Adrenal gland (tissue), 12 donors: Measurements from ENCODE around the gene USF2. TPM values are rescaled to one million over a fixed set of nuclear protein-coding genes. Genes with fewer than 3 reads are reported as not detected.

Experiments used
- DNase-seq, 7 donors: peaks; one replicate each; pipeline ENCODE4 v3.0.0-alpha.2; 2019 to 2020
- H3K27ac ChIP-seq, 5 donors: fragments of 200-600 bp; sonication (generic) in 4 of 5; 1 replicate in 3 of 5; 2 replicates in 2 of 5; pipeline versions ENCODE4 v1.5.1 to v1.8.0; 2016 to 2020; ENCODE audit warnings: mild to moderate bottlenecking in 1 of 5
- H3K27me3 ChIP-seq: fragments of 200-600 bp; 2 replicates; pipeline ENCODE4 v1.8.0; 2021
- H3K36me3 ChIP-seq, 2 donors: fragments of 200-600 bp; replicated peaks in 1 of 2; 1 replicate in 1 of 2; 2 replicates in 1 of 2; pipeline versions ENCODE4 v1.5.1 to v1.8.0; 2018 to 2022
- H3K4me1 ChIP-seq, 2 donors: fragments of 200-600 bp; replicated peaks in 1 of 2; 1 replicate in 1 of 2; 2 replicates in 1 of 2; pipeline versions ENCODE4 v1.5.1 to v1.8.0; 2018 to 2021
- H3K4me3 ChIP-seq, 4 donors: fragments of 200-600 bp; sonication (generic) in 3 of 4; one replicate each; pipeline ENCODE4 v1.5.1; 2016 to 2018
- H3K9me3 ChIP-seq, 3 donors: fragments of 200-600 bp; sonication (generic) in 1 of 3; replicated peaks in 1 of 3; 1 replicate in 2 of 3; 2 replicates in 1 of 3; pipeline versions ENCODE4 v1.5.1 to v1.8.0; 2016 to 2021
- CTCF ChIP-seq, 6 experiments: fragments of 450-650 bp in 4 of 6; fragments of 200-600 bp in 2 of 6; sonication (generic) in 1 of 6; IDR thresholded peaks; 1 replicate in 5 of 6; 2 replicates in 1 of 6; pipeline versions ENCODE4 v1.5.1 to v1.8.0; 2016 to 2021; ENCODE audit warnings: antibody characterized with exemption in 6 of 6, mild to moderate bottlenecking in 2 of 6, moderate library complexity in 1 of 6
- POLR2A ChIP-seq, 2 donors: fragments of 450-650 bp; IDR thresholded peaks; one replicate each; pipeline ENCODE4 v1.6.1; 2017; ENCODE audit warnings: antibody characterized with exemption in 2 of 2, mild to moderate bottlenecking in 2 of 2, moderate library complexity in 1 of 2
- WGBS, 4 donors: extraction: QIAGEN DNeasy Blood & Tissue Kit in 2 of 4; methylation state at CpG; one replicate each; pipeline versions ENCODE4 v1.1.5 to v1.1.7; 2013 to 2017; 5-methylcytosine and 5-hydroxymethylcytosine counted together
- intact Hi-C, 2 donors: fragments of 100-400 bp; cut with DNase I; formaldehyde crosslinking; loops; one replicate each; pipeline versions ENCODE4 v1.14.1 to v1.15.0; 2022 to 2023
- polyA plus RNA-seq, 3 donors: library from polyadenylated mRNA; stranded (reverse); fragments of 200-250 nt in 2 of 3; fragments of 350-450 nt in 1 of 3; fragmentation: Illumina TruSeq in 1 of 3; extraction: RNeasy Lipid Tissue Mini Kit (QIAGEN cat#74804) in 1 of 3; gene quantifications; one replicate each; pipeline ENCODE4 v1.2.3, GENCODE V29; 2013 to 2014
- total RNA-seq, 9 donors: library from RNA; depleted of rRNA in 4 of 9; stranded (reverse); fragments of >200 nt in 4 of 9; fragments of 120-200 nt in 1 of 9; fragmentation: NEBNext Ultra II Directional in 1 of 9; extraction: Animal tissue kit (Norgen Biotek cat#: 25700) in 1 of 9; gene quantifications; one replicate each; pipeline versions ENCODE4 v1.1.0 to v1.2.4, GENCODE V29; 2013 to 2023
- donor health status: healthy with polysubstance abuse.
- donor health status: Bipolar disorder and iron deficiency.
- donor health status: DM: yes; HTN: yes; CAD: no.
- donor health status: DM: no; HTN: no; CAD: no.
- donor health status: DM: no; HTN: no; CAD: no.
- donor health status: DM: yes; HTN: yes; CAD: no.

Gene USF2
- total and polyA plus RNA-seq, 12 donors: 50.6 to 302 (median 146) TPM

GRCh38 chr19:35304036-35304435 is 35.3 kb downstream of the USF2 start:
- no peaks in the 10 kb centered on the region for H3K36me3 ChIP-seq
- no peak overlapping the region for H3K27ac ChIP-seq
- peaks cover under 1 to 2% of the 10 kb centered on the region in 2 donors for H3K4me1 ChIP-seq
- TF ChIP-seq CTCF (IDR thresholded peaks at IDR 0.05) (no peak), POLR2A (IDR thresholded peaks at IDR 0.05) (no peak)
- no peak overlapping the region for H3K4me3 ChIP-seq
- no peaks in the 10 kb centered on the region for H3K9me3 ChIP-seq
- DNase-seq: no peak
- intact Hi-C loops: no loop called here
- no peaks in the 10 kb centered on the region for H3K27me3 ChIP-seq
- WGBS, 4 donors: 81 to 90% (median 86%) methylated on average over 11 of the region's 11 CpGs

- no peaks in the 10 kb centered on the region for H3K36me3 ChIP-seq
- no peak overlapping the region for H3K4me3 ChIP-seq
- TF ChIP-seq CTCF (IDR thresholded peaks at IDR 0.05) (no peak), POLR2A (IDR thresholded peaks at IDR 0.05) (no peak)
- H3K9me3 ChIP-seq: no peaks in the 10 kb centered on the region
- intact Hi-C loops: no loop called here
- peaks cover 12 to 13% of the 10 kb centered on the region in 2 donors for H3K4me1 ChIP-seq
- H3K27ac ChIP-seq: no peak overlapping the region
- DNase-seq: no peak
- WGBS, 4 donors: 84 to 93% (median 88%) methylated on average over 4 to 6 of the region's 6 CpGs
- no peaks in the 10 kb centered on the region for H3K27me3 ChIP-seq
Observed at GRCh38 chr19:35305181-35305580, 36.4 kb downstream of the USF2 start.

- peaks cover 13% of the 10 kb centered on the region in 2 donors for H3K4me1 ChIP-seq
- H3K9me3 ChIP-seq: no peaks in the 10 kb centered on the region
- TF ChIP-seq CTCF (IDR thresholded peaks at IDR 0.05) (no peak), POLR2A (IDR thresholded peaks at IDR 0.05) (no peak)
- no peaks in the 10 kb centered on the region for H3K36me3 ChIP-seq
- no peak for DNase-seq
- intact Hi-C loops: no loop called here
- H3K27ac ChIP-seq: no peak overlapping the region
- 91 to 93% (median 92%) methylated on average over 20 of the region's 20 CpGs for WGBS, 4 donors
- H3K4me3 ChIP-seq: no peak overlapping the region
- no peaks in the 10 kb centered on the region for H3K27me3 ChIP-seq
Observed at GRCh38 chr19:35306473-35307246, 37.9 kb downstream of the USF2 start.

GRCh38 chr19:35307931-35308330 is 39.2 kb downstream of the USF2 start:
- 66 to 84% (median 80%) methylated on average over 10 of the region's 10 CpGs for WGBS, 4 donors
- intact Hi-C loops: no loop called here
- no peak for DNase-seq
- H3K4me1 ChIP-seq: peaks cover 13% of the 10 kb centered on the region in 2 donors
- no peaks in the 10 kb centered on the region for H3K9me3 ChIP-seq
- H3K27ac ChIP-seq: no peak overlapping the region
- no peak overlapping the region for H3K4me3 ChIP-seq
- no peak for TF ChIP-seq POLR2A (IDR thresholded peaks at IDR 0.05)
- TF ChIP-seq CTCF (IDR thresholded peaks at IDR 0.05): no peak
- no peaks in the 10 kb centered on the region for H3K27me3 ChIP-seq
- H3K36me3 ChIP-seq: no peaks in the 10 kb centered on the region
